ENCODE results near the gene RPL11. TPM values are rescaled to one million over a fixed set of nuclear protein-coding genes. Genes with fewer than 3 reads are reported as not detected.
"Not testable (repeated sequence)": the region's sequence is repeated elsewhere in the genome, so short reads cannot be mapped to it uniquely, and the experiment has no call there.

The RPL11 gene
- total and polyA plus RNA-seq, 10 of the 15 experiments (the other 5 are each of a cell fraction or from before 2014, with no cell fraction given): 968 to 4,611 (median 2,521) TPM

DNA sequence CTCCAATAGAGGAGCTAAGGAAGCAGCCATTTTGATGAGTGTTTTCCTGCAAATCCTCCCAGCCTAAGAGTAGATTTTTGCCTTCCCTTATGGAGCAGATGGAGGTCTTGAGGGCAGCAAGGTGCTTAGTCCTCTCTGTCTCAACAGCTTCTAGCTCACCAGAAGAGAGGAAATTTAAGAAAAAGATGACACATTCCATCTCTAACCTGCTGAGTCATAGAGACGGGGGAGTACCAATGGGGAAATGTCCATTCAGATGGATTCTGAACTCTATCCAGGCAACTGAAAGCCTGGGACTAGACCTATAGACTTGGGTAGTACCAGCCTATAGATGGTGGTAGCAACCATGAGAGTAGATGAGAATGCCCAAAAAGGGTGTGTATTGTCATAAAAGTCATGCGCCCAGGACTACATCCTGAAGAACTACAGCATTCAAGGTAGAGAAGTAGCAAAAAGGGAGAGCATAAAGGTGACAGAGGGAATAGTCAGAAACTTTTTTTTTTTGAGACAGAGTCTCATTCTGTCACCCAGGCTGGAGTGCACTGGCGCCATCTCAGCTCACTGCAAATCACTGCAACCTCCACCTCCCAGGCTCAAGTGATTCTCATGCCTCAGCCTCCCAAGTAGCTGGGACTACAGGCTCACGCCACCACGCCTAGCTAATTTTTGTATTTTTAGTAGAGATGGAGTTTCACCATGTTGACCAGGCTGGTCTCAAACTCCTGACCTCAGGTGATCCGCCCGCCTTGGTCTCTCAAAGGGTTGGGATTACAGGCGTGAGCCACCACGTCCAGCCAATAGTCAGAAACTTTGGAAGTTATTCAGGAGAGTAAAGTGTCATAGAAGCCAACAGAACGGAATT, 41.0 kb downstream of the RPL11 start (continued):
- TF ChIP-seq CUX1 (IDR thresholded peaks at IDR 0.05; ENCODE audit: insufficient replicate concordance, low read depth, low read length): no peak
- TF ChIP-seq NR2F1 (conservative IDR thresholded peaks at IDR 0.05): no peak
- TF ChIP-seq NFYA (IDR thresholded peaks at IDR 0.05; ENCODE audit: borderline replicate concordance, low read depth, low read length): no peak
- no peak for TF ChIP-seq BACH1 (IDR thresholded peaks at IDR 0.05; ENCODE audit: borderline replicate concordance)
- TF ChIP-seq IRF4 (IDR thresholded peaks at IDR 0.05; ENCODE audit: low read depth, low read length): no peak
- no peak for TF ChIP-seq MYC (IDR thresholded peaks at IDR 0.05; ENCODE audit: insufficient read depth, insufficient read length, insufficient replicate concordance, low read length, severe bottlenecking)
- TF ChIP-seq, protein P1, sequence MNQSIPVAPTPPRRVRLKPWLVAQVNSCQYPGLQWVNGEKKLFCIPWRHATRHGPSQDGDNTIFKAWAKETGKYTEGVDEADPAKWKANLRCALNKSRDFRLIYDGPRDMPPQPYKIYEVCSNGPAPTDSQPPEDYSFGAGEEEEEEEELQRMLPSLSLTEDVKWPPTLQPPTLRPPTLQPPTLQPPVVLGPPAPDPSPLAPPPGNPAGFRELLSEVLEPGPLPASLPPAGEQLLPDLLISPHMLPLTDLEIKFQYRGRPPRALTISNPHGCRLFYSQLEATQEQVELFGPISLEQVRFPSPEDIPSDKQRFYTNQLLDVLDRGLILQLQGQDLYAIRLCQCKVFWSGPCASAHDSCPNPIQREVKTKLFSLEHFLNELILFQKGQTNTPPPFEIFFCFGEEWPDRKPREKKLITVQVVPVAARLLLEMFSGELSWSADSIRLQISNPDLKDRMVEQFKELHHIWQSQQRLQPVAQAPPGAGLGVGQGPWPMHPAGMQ (IDR thresholded peaks at IDR 0.05; ENCODE audit: borderline replicate concordance): no peak

GRCh38 chr1:23733281-23733680, 41.7 kb downstream of the RPL11 start:
- H3K4me2 ChIP-seq (ENCODE audit: control insufficient read depth, insufficient read depth); DNase-seq (ENCODE audit: low read depth, low spot score); H3K79me2 ChIP-seq (ENCODE audit: control insufficient read depth, insufficient read depth, low read length); ATAC-seq; H3K36me3 ChIP-seq (ENCODE audit: control insufficient read depth in 2 of 2, insufficient read depth in 2 of 2, low read length in 1 of 2); BruUV-seq (replicated peaks); H3K27me3 ChIP-seq (replicated peaks in 1 of 2; ENCODE audit: control insufficient read depth in 2 of 2, insufficient read depth in 2 of 2, low read length in 1 of 2); H3K27ac ChIP-seq (ENCODE audit: control insufficient read depth, insufficient read depth); H3K9ac ChIP-seq (ENCODE audit: control insufficient read depth, insufficient read depth, low read length); CTCF ChIA-PET; RAD21 ChIA-PET (ENCODE audit: unreplicated experiment); H3K9me3 ChIP-seq (replicated peaks; ENCODE audit: control insufficient read depth, insufficient read depth, low read length); in situ Hi-C loops (cut with MboI); intact Hi-C loops (cut with micrococcal nuclease; ENCODE audit: unreplicated experiment); H4K20me1 ChIP-seq (ENCODE audit: control insufficient read depth, insufficient read depth); H3K4me3 ChIP-seq; H2AFZ ChIP-seq (ENCODE audit: control insufficient read depth, low read depth, low read length): not testable (repeated sequence)
- ChIA-PET SMC1A (ENCODE audit: uncharacterized antibody, unreplicated experiment) (interaction anchor here (1.5 kb wide), 1 partner anchor 10 kb away, joined by 4 read pairs; the partner anchor contains the start of gene ELOA), POLR2A (interaction anchor here (0.6 to 0.8 kb wide), 2 partner anchors 10 to 36 kb away, joined by 3 to 4 read pairs; no protein-coding TSS in a partner anchor)
- peak; percentile 49 for FAIRE-seq
- WGBS (ENCODE audit: insufficient coverage, insufficient replicate concordance, low lambda C conversion rate, missing lambda C conversion rate): 77% methylated on average over 5 of the region's 5 CpGs
- peaks cover 42% of the 10 kb centered on the region for H3K4me1 ChIP-seq (ENCODE audit: control insufficient read depth, insufficient read depth, low read length)

Measured in GM12878 (cell line).